ENCODE results near the gene CSMD2.

- TF ChIP-seq CTCF (IDR thresholded peaks at IDR 0.05), result no peak
- TF ChIP-seq EP300 (IDR thresholded peaks at IDR 0.05), result no peak
- no peak for TF ChIP-seq POLR2A (IDR thresholded peaks at IDR 0.05)
Observed at GRCh38 chr1:33725556-33726160, 439.4 kb downstream of the CSMD2 start.

All from upper lobe of left lung (tissue), 4 donors.